Stimulated activated naive CD4-positive, alpha-beta T cell treated with Interleukin-2 at 50 U/mL for 16 hours (primary cell): ENCODE measurements around the gene PARM1.

ENCODE experiments used
- DNase-seq: peaks from one replicate; lab custom pipeline; 2025; lab: John Stamatoyannopoulos, UW

Gene PARM1

GRCh38 chr4:74932832-74933561, at the start of gene PARM1:
PARM1 (plus strand) TSS chr4:74933116; CDS start chr4:74933328, 212 bp downstream.
- no peak for DNase-seq

- DNase-seq, result no peak
These were observed 48.6 kb upstream of the PARM1 start for GRCh38 chr4:74884266-74884665.

- no peak for DNase-seq
These were observed 46.4 kb upstream of the PARM1 start for GRCh38 chr4:74886484-74886883.

- DNase-seq, result no peak
These were observed 42.6 kb upstream of the PARM1 start for GRCh38 chr4:74890341-74890740.

GRCh38 chr4:74891037-74891436, 41.9 kb upstream of the PARM1 start:
- no peak for DNase-seq

- DNase-seq, result no peak
These were observed 39.7 kb upstream of the PARM1 start for GRCh38 chr4:74893171-74893570.

- no peak for DNase-seq
These were observed 36.3 kb upstream of the PARM1 start for GRCh38 chr4:74896595-74896994.

- DNase-seq, result no peak
These were observed 35.5 kb upstream of the PARM1 start for GRCh38 chr4:74897386-74897785.

- no peak for DNase-seq
These were observed 32.1 kb upstream of the PARM1 start for GRCh38 chr4:74900862-74901261.

- no peak for DNase-seq
These were observed 28.3 kb upstream of the PARM1 start for GRCh38 chr4:74904509-74905065.

GRCh38 chr4:74906771-74907170, 26.1 kb upstream of the PARM1 start:
- DNase-seq, result no peak

- DNase-seq, result no peak
These were observed 13.1 kb upstream of the PARM1 start for GRCh38 chr4:74919783-74920182.

- DNase-seq, result no peak
These were observed 12.2 kb upstream of the PARM1 start for GRCh38 chr4:74920704-74921103.

GRCh38 chr4:74921490-74921889, 11.4 kb upstream of the PARM1 start:
- DNase-seq, result no peak

GRCh38 chr4:74926007-74926406, 6.9 kb upstream of the PARM1 start:
- no peak for DNase-seq

GRCh38 chr4:74930162-74930561, 2.8 kb upstream of the PARM1 start:
- DNase-seq, result no peak

GRCh38 chr4:74931376-74931775, 1.5 kb upstream of the PARM1 start:
- no peak for DNase-seq

GRCh38 chr4:74932010-74932409, 906 bp upstream of the PARM1 start:
- no peak for DNase-seq

- no peak for DNase-seq
These were observed 673 bp downstream of the PARM1 start for GRCh38 chr4:74933562-74934015.

GRCh38 chr4:74934016-74934831, 1.3 kb downstream of the PARM1 start:
- DNase-seq, result no peak

- DNase-seq, result no peak
These were observed 2.0 kb downstream of the PARM1 start for GRCh38 chr4:74934888-74935287.

- no peak for DNase-seq
These were observed 8.2 kb downstream of the PARM1 start for GRCh38 chr4:74941123-74941522.
